HepG2 (cell line): ENCODE data around the gene CTNNBL1.

Experiments used
- GTF3A ChIP-seq: sonication (generic); formaldehyde crosslinking; conservative IDR thresholded peaks from 2 replicates; pipeline ENCODE4 v1.4.0; 2020; ENCODE audit warnings: mild to moderate bottlenecking, missing genetic modification reagents
- TF ChIP-seq, protein P1 (sequence below): sonication (generic); formaldehyde crosslinking; conservative IDR thresholded peaks from 2 replicates; pipeline ENCODE4 v1.8.0; 2022; ENCODE audit warnings: missing genetic modification reagents
- TF ChIP-seq, protein P2 (sequence below): sonication (generic); formaldehyde crosslinking; IDR thresholded peaks from 2 replicates; pipeline ENCODE4 v1.8.1; 2023; ENCODE audit warnings: mild to moderate bottlenecking, missing genetic modification reagents, borderline replicate concordance

- TF ChIP-seq, protein P1, sequence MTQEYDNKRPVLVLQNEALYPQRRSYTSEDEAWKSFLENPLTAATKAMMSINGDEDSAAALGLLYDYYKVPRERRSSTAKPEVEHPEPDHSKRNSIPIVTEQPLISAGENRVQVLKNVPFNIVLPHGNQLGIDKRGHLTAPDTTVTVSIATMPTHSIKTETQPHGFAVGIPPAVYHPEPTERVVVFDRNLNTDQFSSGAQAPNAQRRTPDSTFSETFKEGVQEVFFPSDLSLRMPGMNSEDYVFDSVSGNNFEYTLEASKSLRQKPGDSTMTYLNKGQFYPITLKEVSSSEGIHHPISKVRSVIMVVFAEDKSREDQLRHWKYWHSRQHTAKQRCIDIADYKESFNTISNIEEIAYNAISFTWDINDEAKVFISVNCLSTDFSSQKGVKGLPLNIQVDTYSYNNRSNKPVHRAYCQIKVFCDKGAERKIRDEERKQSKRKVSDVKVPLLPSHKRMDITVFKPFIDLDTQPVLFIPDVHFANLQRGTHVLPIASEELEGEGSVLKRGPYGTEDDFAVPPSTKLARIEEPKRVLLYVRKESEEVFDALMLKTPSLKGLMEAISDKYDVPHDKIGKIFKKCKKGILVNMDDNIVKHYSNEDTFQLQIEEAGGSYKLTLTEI (CRISPR knock-in tag), result no peak
- TF ChIP-seq GTF3A, result no peak
- TF ChIP-seq, protein P2, sequence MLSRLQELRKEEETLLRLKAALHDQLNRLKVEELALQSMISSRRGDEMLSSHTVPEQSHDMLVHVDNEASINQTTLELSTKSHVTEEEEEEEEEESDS (CRISPR knock-in tag), result no peak
Measured at GRCh38 chr20:37781626-37782025, 87.8 kb downstream of the CTNNBL1 start.
